ENCODE measurements around the gene CFAP61. TPM values are rescaled to one million over a fixed set of nuclear protein-coding genes. Genes with fewer than 3 reads are reported as not detected.

The CFAP61 gene
- total RNA-seq, 2 experiments from 2014 or later: not detected

- Mint-ChIP-seq H3K27ac (no peak overlapping the region), H3K9me3 (no peaks in the 10 kb centered on the region), H3K36me3 (no peaks in the 10 kb centered on the region), H3K27me3 (peaks cover 13% of the 10 kb centered on the region), H3K4me1 (no peaks in the 10 kb centered on the region), H3K4me3 (no peak overlapping the region)
- DNase-seq: no peak
Observed at GRCh38 chr20:20199361-20200160, 147.2 kb downstream of the CFAP61 start.

DNA sequence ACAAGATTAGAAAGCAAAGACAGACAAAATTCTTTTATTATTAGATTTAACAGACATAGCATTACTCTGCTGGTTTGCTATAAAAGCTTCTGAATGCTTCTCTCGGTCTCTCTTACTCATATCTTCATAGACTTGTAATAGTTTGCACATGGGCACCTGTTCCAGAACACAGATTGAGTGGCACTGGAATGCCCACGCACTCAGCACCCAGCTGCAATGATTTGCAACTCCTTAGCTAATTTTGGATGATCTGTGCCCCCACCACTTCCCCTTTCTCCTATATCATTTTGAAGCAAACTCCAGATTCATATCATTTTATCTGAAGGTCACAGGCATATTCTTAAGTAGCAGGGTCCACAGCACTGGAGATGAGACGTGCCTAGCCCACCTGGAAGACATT, 148.8 kb downstream of the CFAP61 start:
- no peaks in the 10 kb centered on the region for H3K9me3 Mint-ChIP-seq
- H3K27me3 Mint-ChIP-seq: peaks cover 15% of the 10 kb centered on the region
- no peak overlapping the region for H3K27ac Mint-ChIP-seq
- H3K36me3 Mint-ChIP-seq: no peaks in the 10 kb centered on the region
- DNase-seq: no peak
- no peak overlapping the region for H3K4me3 Mint-ChIP-seq
- no peaks in the 10 kb centered on the region for H3K4me1 Mint-ChIP-seq

- Mint-ChIP-seq H3K27ac (no peak overlapping the region), H3K27me3 (peaks cover 15% of the 10 kb centered on the region), H3K9me3 (no peaks in the 10 kb centered on the region), H3K36me3 (no peaks in the 10 kb centered on the region), H3K4me3 (no peak overlapping the region), H3K4me1 (no peaks in the 10 kb centered on the region)
- no peak for DNase-seq
Observed at GRCh38 chr20:20201639-20202038, 149.3 kb downstream of the CFAP61 start.

DNA sequence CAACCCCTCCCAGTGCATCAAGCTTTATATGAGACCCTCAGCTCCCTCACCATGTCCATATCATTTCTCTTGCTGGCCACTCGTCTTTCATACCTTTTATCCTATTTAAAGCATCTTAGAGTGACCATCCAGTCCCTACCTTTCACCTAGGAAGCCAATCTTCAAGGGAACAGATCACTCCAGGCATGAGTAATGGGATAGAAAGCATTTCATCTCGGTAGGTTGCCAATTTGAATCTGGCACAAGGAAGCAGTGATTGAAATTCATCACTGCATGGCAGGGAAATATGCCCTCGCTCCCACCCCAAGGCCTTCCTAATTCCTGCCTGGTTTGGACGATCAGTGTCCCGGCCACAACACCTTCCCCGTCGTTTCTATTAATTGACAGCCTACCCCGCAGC, 150.4 kb downstream of the CFAP61 start:
- no peak overlapping the region for H3K27ac Mint-ChIP-seq
- H3K4me3 Mint-ChIP-seq: no peak overlapping the region
- H3K4me1 Mint-ChIP-seq: no peaks in the 10 kb centered on the region
- no peak for DNase-seq
- peaks cover 19% of the 10 kb centered on the region for H3K27me3 Mint-ChIP-seq
- no peaks in the 10 kb centered on the region for H3K9me3 Mint-ChIP-seq
- no peaks in the 10 kb centered on the region for H3K36me3 Mint-ChIP-seq

DNA sequence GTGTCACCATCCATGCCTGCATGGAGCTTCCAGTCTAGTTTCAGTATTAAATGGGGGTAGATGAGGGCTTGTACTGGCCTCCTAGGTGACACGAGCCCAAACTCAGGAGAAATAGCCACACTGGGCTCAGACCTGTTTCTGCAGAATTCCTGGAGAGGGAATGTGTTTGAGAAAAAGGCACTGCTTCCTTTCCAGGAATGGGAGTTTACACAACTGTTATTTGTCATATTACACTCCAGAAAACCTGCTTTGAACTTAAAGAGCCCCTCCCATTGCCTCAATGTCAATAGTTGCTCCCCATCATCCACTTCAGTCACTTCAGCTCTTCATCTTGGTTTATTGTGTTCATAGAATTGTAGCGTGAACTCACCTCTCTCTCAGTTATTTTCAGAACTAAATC, 151.5 kb downstream of the CFAP61 start:
- Mint-ChIP-seq H3K27ac (no peak overlapping the region), H3K9me3 (no peaks in the 10 kb centered on the region), H3K36me3 (no peaks in the 10 kb centered on the region), H3K4me1 (no peaks in the 10 kb centered on the region), H3K4me3 (no peak overlapping the region), H3K27me3 (peaks cover 22% of the 10 kb centered on the region)
- no peak for DNase-seq

DNA sequence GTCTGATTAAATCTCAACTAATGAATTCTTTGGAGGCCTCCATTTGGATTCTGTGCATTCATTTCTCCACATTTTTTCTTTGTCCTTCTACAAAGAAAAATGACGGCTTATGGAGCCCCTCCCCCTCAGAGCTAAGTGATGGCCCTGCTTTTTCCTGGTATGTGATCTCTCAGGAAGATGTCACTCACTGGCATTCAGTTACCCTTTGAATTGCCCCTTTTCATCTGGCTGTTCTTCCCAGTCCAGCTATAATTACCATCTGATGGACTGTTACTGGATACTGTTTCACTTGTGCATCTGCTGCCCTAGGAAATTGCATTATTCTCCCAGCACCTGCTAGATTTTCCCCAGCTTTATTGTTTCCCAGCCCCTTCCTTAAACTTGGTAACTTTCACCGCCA, 151.9 kb downstream of the CFAP61 start:
- Mint-ChIP-seq H3K36me3 (no peaks in the 10 kb centered on the region), H3K27me3 (peaks cover 21% of the 10 kb centered on the region), H3K9me3 (no peaks in the 10 kb centered on the region), H3K4me1 (no peaks in the 10 kb centered on the region), H3K4me3 (no peak overlapping the region), H3K27ac (no peak overlapping the region)
- no peak for DNase-seq

GRCh38 chr20:20205141-20205861, 153.0 kb downstream of the CFAP61 start:
- no peak for DNase-seq
- H3K36me3 Mint-ChIP-seq: no peaks in the 10 kb centered on the region
- H3K4me1 Mint-ChIP-seq: no peaks in the 10 kb centered on the region
- H3K4me3 Mint-ChIP-seq: no peak overlapping the region
- no peak overlapping the region for H3K27ac Mint-ChIP-seq
- peaks cover 16% of the 10 kb centered on the region for H3K27me3 Mint-ChIP-seq
- no peaks in the 10 kb centered on the region for H3K9me3 Mint-ChIP-seq

DNA sequence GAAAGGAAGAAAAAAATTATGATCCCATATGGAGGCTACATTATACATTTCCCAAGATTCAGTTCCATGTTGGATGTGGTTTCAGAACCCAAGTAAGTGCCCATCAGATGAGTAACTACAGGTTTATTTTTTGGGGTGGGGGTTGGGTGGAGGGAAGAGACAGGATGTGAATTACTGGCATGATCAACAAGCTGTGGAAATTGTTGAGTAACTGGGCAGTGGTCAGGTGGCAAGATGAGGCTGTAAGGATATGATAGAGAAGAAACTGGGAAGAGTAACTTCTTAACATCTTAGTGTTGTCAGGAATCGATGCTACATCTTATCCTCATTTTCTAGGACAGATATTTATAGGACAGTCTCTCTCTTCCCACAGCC, 153.5 kb downstream of the CFAP61 start:
- no peak for DNase-seq
- Mint-ChIP-seq H3K4me3 (no peak overlapping the region), H3K36me3 (no peaks in the 10 kb centered on the region), H3K9me3 (no peaks in the 10 kb centered on the region), H3K27me3 (peaks cover 16% of the 10 kb centered on the region), H3K4me1 (no peaks in the 10 kb centered on the region), H3K27ac (no peak overlapping the region)

- no peak for DNase-seq
- Mint-ChIP-seq H3K4me3 (no peak overlapping the region), H3K36me3 (no peaks in the 10 kb centered on the region), H3K9me3 (no peaks in the 10 kb centered on the region), H3K4me1 (no peaks in the 10 kb centered on the region), H3K27me3 (peaks cover 16% of the 10 kb centered on the region), H3K27ac (no peak overlapping the region)
Observed at GRCh38 chr20:20206788-20207187, 154.5 kb downstream of the CFAP61 start.

DNA sequence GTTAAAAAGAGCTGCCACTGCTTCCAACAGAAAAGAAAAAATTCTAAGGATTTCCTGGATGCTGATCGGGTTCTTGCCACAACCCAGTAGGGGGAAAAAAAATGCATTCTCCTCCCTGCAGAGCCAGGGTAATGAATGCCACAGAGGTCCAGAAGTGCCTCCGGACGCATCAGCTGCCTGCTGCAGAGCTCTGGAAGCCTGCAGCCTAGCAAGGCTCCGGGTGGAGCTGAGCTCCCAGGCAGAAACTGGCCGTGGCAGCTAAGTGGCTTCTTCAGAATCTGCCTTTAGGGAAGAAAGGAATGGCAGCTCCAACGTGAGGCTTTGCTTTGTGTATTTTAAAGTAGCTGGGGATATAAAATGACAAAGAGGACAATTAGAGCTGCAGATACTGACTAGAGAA, 155.0 kb downstream of the CFAP61 start:
- no peaks in the 10 kb centered on the region for H3K4me1 Mint-ChIP-seq
- H3K36me3 Mint-ChIP-seq: no peaks in the 10 kb centered on the region
- H3K27me3 Mint-ChIP-seq: peaks cover 16% of the 10 kb centered on the region
- DNase-seq: no peak
- no peaks in the 10 kb centered on the region for H3K9me3 Mint-ChIP-seq
- H3K4me3 Mint-ChIP-seq: no peak overlapping the region
- no peak overlapping the region for H3K27ac Mint-ChIP-seq

- DNase-seq: no peak
- Mint-ChIP-seq H3K9me3 (no peaks in the 10 kb centered on the region), H3K27ac (no peak overlapping the region), H3K4me3 (no peak overlapping the region), H3K4me1 (no peaks in the 10 kb centered on the region), H3K36me3 (no peaks in the 10 kb centered on the region), H3K27me3 (peaks cover 16% of the 10 kb centered on the region)
Observed at GRCh38 chr20:20207872-20208271, 155.5 kb downstream of the CFAP61 start.

- Mint-ChIP-seq H3K4me3 (no peak overlapping the region), H3K9me3 (no peaks in the 10 kb centered on the region), H3K36me3 (no peaks in the 10 kb centered on the region), H3K27me3 (peaks cover 22% of the 10 kb centered on the region), H3K27ac (no peak overlapping the region), H3K4me1 (no peaks in the 10 kb centered on the region)
- DNase-seq: no peak
Observed at GRCh38 chr20:20209684-20210083, 157.4 kb downstream of the CFAP61 start.

DNA sequence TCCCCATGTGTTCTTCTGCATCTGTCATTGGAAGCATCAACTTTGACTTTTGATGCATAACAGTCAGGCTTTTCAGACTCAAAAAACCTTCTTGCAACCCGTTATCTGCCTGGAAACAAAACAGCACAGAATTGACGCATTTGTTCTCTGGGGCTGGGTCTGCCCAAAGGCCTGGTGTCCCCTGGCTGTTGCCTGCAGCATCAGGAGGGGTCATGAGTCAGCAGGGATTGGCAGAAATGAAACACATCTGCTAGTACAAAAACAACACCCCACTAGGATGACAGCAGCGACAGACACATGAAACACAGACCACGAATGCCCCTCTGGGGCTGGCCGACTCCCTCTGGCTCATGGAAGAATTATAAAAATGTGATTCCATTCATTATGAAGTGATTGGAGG, 158.0 kb downstream of the CFAP61 start:
- DNase-seq: no peak
- Mint-ChIP-seq H3K27me3 (peaks cover 27% of the 10 kb centered on the region), H3K27ac (no peak overlapping the region), H3K36me3 (no peaks in the 10 kb centered on the region), H3K4me1 (no peaks in the 10 kb centered on the region), H3K9me3 (no peaks in the 10 kb centered on the region), H3K4me3 (no peak overlapping the region)

DNA sequence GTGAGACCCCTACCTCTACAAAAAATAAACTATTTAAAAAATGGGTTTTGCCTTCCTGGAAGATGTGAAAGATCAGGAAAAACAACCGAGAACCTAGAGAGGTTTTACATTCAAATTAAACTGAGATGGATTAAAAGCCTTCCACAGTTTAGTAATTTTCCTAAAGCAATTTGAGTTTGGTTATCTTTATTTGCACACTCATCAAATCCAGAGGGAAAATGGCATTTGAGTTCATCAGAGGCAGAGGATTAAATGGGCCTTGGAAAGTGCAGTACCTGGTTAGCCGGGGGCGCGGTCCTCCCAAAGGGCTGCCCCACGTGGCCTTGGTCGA, 158.6 kb downstream of the CFAP61 start:
- H3K4me3 Mint-ChIP-seq: no peak overlapping the region
- no peak overlapping the region for H3K27ac Mint-ChIP-seq
- no peaks in the 10 kb centered on the region for H3K36me3 Mint-ChIP-seq
- H3K4me1 Mint-ChIP-seq: no peaks in the 10 kb centered on the region
- H3K27me3 Mint-ChIP-seq: peaks cover 27% of the 10 kb centered on the region
- no peaks in the 10 kb centered on the region for H3K9me3 Mint-ChIP-seq
- DNase-seq: no peak

GRCh38 chr20:20211274-20211987, 159.1 kb downstream of the CFAP61 start:
- no peak for DNase-seq
- Mint-ChIP-seq H3K4me1 (no peaks in the 10 kb centered on the region), H3K4me3 (no peak overlapping the region), H3K27me3 (peaks cover 27% of the 10 kb centered on the region), H3K27ac (no peak overlapping the region), H3K9me3 (no peaks in the 10 kb centered on the region), H3K36me3 (no peaks in the 10 kb centered on the region)

Measured in activated naive CD8-positive, alpha-beta T cell treated with anti-CD3 and anti-CD28 coated beads for 36 hours (primary cell).